ENCODE measurements around the gene DPH2.

The DPH2 gene

GRCh38 chr1:43969746-43970466 lies at the start of gene DPH2:
TSS of gene DPH2 (plus strand) at chr1:43970010. CDS start at chr1:43970176, 166 bp downstream.
- DNase-seq: peak; percentile 41 to 99 (median 96)

- DNase-seq: no peak
Observed at GRCh38 chr1:43921022-43921421, 48.8 kb upstream of the DPH2 start.

- no peak for DNase-seq
Observed at GRCh38 chr1:43924516-43924915, 45.3 kb upstream of the DPH2 start.

- no peak for DNase-seq
Observed at GRCh38 chr1:43925846-43926245, 44.0 kb upstream of the DPH2 start.

- no peak for DNase-seq
Observed at GRCh38 chr1:43930168-43930948, 39.5 kb upstream of the DPH2 start.

- no peak for DNase-seq
Observed at GRCh38 chr1:43930949-43931275, 38.9 kb upstream of the DPH2 start.

- no peak for DNase-seq
Observed at GRCh38 chr1:43931711-43932660, 37.8 kb upstream of the DPH2 start.

- DNase-seq: no peak
Observed at GRCh38 chr1:43932786-43933385, 36.9 kb upstream of the DPH2 start.

GRCh38 chr1:43933386-43934100 lies 36.3 kb upstream of the DPH2 start, which contains the start of gene ARTN:
TSS of gene ARTN (plus strand) at chr1:43933801. CDS start at chr1:43935657, 1,856 bp downstream.
- DNase-seq: no peak

- peak in 32 of 56 donors; percentile 12 to 76 (median 38) for DNase-seq
Observed at GRCh38 chr1:43934101-43934985, 35.5 kb upstream of the DPH2 start.

GRCh38 chr1:43934986-43935324 lies 34.9 kb upstream of the DPH2 start:
- DNase-seq: no peak

GRCh38 chr1:43935711-43936427 lies 33.9 kb upstream of the DPH2 start:
- DNase-seq: no peak

- peak in 9 of 56 donors; percentile 17 to 60 (median 34) for DNase-seq
Observed at GRCh38 chr1:43936431-43937151, 33.2 kb upstream of the DPH2 start.

GRCh38 chr1:43937179-43937865 lies 32.5 kb upstream of the DPH2 start:
- no peak for DNase-seq

- DNase-seq: no peak
Observed at GRCh38 chr1:43938383-43938782, 31.4 kb upstream of the DPH2 start.

- DNase-seq: peak in 7 of 56 donors; percentile 14 to 37 (median 29)
Observed at GRCh38 chr1:43938892-43939587, 30.8 kb upstream of the DPH2 start.

GRCh38 chr1:43942411-43942810 lies 27.4 kb upstream of the DPH2 start:
- DNase-seq: no peak
